ENCODE measurements around the gene ZMAT5. TPM values are rescaled to one million over a fixed set of nuclear protein-coding genes. Genes with fewer than 3 reads are reported as not detected.

ZMAT5 gene, protein sequence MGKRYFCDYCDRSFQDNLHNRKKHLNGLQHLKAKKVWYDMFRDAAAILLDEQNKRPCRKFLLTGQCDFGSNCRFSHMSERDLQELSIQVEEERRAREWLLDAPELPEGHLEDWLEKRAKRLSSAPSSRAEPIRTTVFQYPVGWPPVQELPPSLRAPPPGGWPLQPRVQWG
- total RNA-seq: 15.9 and 17.8 TPM in 2 replicates

DNA sequence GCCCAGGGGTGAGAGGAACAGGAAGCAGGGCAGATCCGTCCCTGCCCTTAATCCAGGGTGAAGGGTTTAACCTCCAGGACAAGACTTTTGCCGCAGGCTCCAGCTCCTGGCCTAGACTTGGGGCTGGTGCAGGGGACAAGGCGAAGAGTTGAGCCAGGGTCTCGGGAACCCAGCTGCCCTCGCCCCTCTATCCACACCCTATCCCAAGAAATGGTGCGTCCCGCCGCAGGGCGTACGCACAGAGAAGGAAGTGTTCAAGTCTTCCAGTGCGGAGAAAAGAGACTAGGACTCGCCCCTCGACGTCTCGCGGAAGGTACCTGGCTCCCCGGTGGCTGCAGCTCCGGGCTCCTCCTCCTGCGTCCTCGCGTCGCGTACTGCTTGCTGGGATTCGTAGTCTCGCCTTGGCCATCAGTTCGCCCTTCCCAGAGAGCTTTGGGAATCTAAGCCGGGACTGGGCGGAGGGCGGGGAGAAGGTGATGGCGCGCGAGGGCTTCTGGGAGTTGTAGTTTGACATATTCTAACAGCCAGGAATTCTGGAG is at the start of gene ZMAT5:
Gene ZMAT5, minus strand, starts transcription at position 376 of the 539 bp plus-strand sequence. CDS start 18,463 bp downstream, outside the sequence.

DNA sequence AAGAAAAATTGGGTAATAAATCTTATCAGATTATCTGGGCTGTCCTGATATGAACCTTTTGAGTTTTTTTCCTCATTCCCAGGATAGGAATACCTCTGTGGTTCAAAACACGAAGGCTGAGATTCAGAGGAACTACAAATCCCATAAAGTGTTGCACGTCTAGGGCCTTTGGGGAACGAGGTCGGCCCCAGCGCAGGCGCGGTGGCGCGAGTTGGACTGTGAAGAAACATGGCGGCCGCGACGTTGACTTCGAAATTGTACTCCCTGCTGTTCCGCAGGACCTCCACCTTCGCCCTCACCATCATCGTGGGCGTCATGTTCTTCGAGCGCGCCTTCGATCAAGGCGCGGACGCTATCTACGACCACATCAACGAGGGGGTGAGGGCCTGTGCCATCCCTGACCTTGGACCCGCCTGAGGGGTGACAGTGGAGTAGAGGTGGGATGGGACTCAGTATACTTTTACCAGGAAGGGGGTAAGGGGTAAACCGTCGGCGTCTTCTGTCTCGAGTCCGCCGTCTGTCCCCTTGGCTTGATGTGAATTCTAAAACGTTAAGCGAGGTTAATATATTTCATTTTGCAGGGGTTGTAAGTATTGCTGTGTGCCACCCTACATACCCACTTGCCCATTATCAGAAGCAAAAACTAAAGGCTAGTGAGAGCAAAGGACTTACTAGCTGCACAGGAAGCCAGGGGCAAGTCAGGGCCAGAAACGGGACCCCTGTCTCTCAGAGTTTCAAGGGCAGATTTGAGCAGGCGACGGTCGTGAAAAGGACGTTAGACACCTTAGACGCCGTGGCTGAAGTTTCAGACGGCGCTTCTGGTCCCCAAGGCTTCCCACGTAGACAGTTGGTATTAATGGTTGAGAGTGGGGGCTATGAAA is 604 bp upstream of the ZMAT5 start, which contains the start of gene UQCR10:
Gene UQCR10, plus strand, starts transcription at position 199 of the 881 bp plus-strand sequence. Its CDS starts 30 bp downstream, at position 229.

DNA sequence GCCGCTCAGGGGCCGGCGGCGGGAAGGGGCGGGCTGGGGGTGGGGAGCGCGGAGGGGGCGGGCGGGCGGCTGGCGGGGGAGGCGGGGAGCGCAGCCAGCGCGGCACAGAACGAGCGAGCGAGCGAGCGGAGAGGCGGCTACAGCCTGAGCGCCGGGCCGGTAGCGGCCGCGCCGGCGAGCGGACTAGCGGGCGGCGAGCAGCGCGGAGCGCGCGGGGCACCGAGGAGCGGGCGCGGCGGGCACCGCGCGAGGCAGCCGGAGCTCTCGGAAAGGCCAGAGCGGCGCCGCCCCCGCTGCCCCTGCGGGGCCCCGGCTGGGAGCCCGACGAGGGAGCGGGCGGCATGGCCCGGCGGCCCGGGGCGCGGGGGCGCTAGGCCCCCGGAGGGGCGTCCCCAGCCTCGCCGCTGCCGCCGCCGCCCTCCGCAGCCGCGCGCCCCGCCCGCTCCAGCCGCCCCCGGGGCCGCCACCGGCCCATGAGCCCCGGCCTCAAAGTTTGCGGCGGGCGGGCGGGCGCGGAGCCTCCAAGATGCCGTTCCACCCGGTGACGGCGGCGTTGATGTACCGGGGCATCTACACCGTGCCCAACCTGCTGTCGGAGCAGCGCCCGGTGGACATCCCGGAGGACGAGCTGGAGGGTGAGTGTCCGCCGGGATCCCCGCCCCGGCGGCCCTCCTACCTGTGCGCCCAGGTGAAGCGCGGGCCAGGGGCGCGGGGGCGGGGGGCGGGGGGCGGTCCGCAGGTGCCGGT is 46.7 kb downstream of the ZMAT5 start, which contains the start of gene CABP7:
Gene CABP7, plus strand, starts transcription at position 105 of the 747 bp plus-strand sequence. Its CDS starts 422 bp downstream, at position 527.

Small RNAs within 50 kb of the gene (small RNA-seq; reads per million reads assigned to genes)
- gene AC004882.2 (not detected), gene RF00019 (not detected)

Other genes with a start within 250 kb of the ZMAT5 start
- 44.0 and 53.4 TPM in 2 replicates for gene THOC5, start 213.2 kb downstream of the ZMAT5 start, total RNA-seq
- 41.4 and 42.5 TPM in 2 replicates for gene NIPSNAP1, start 185.9 kb downstream of the ZMAT5 start, total RNA-seq
- gene NF2, start 163.4 kb downstream of the ZMAT5 start, total RNA-seq: 120 TPM in 2 replicates
- gene CABP7, start 47.0 kb downstream of the ZMAT5 start, total RNA-seq: not detected in 2 replicates
- 36.1 and 39.9 TPM in 2 replicates for gene UQCR10, start 362 bp upstream of the ZMAT5 start, total RNA-seq
- 30.4 and 31.9 TPM in 2 replicates for gene ASCC2, start 71.3 kb upstream of the ZMAT5 start, total RNA-seq
- 34.2 and 34.4 TPM in 2 replicates for gene MTMR3, start 116.2 kb upstream of the ZMAT5 start, total RNA-seq

All from articular chondrocyte of knee joint (primary cell).